DMS53 treated with DMSO at 0.1 percent for 48 hours (cell line): Measurements from ENCODE around the gene WASF1.
A peak's percentile ranks its signal among the peaks of the same experiment; 100 is the strongest.
"Not testable (repeated sequence)": the region's sequence is repeated elsewhere in the genome, so short reads cannot be mapped to it uniquely, and the experiment has no call there.

Experiments used
- DNase-seq: peaks from one replicate; lab custom pipeline; 2025; ENCODE audit not compliant: unreplicated experiment; lab: John Stamatoyannopoulos, UW

WASF1 gene

GRCh38 chr6:110095101-110095500 lies 84.4 kb downstream of the WASF1 start:
- no peak for DNase-seq

- no peak for DNase-seq
Measured at GRCh38 chr6:110093981-110094380, 85.5 kb downstream of the WASF1 start.

- DNase-seq, result no peak
Measured at GRCh38 chr6:110090876-110091275, 88.6 kb downstream of the WASF1 start.

- DNase-seq, result no peak
Measured at GRCh38 chr6:110089323-110089722, 90.1 kb downstream of the WASF1 start.

GRCh38 chr6:110085285-110085684 lies 94.2 kb downstream of the WASF1 start:
- no peak for DNase-seq

- DNase-seq, result no peak
Measured at GRCh38 chr6:110083875-110084585, 95.4 kb downstream of the WASF1 start.

- DNase-seq, result no peak
Measured at GRCh38 chr6:110075406-110075805, 104.1 kb downstream of the WASF1 start.

- DNase-seq, result not testable (repeated sequence)
Measured at GRCh38 chr6:110073474-110073873, 106.0 kb downstream of the WASF1 start.

- no peak for DNase-seq
Measured at GRCh38 chr6:110068592-110068967, 110.9 kb downstream of the WASF1 start.

GRCh38 chr6:110067837-110068591 lies 111.5 kb downstream of the WASF1 start:
- no peak for DNase-seq

- DNase-seq, result no peak
Measured at GRCh38 chr6:110064744-110065524, 114.5 kb downstream of the WASF1 start.

GRCh38 chr6:110063594-110064263 lies 115.7 kb downstream of the WASF1 start:
- no peak for DNase-seq

- DNase-seq, result peak; percentile 18
Measured at GRCh38 chr6:110055387-110055735, 124.1 kb downstream of the WASF1 start.

GRCh38 chr6:110054664-110055386 lies 124.6 kb downstream of the WASF1 start:
- DNase-seq, result no peak

- DNase-seq, result peak; percentile 43
Measured at GRCh38 chr6:110053395-110054240, 125.9 kb downstream of the WASF1 start.

- no peak for DNase-seq
Measured at GRCh38 chr6:110050440-110050813, 129.0 kb downstream of the WASF1 start.
